A673 (cell line): Measurements from ENCODE around the gene KIAA0232. TPM values are rescaled to one million over a fixed set of nuclear protein-coding genes. Genes with fewer than 3 reads are reported as not detected.

Source experiments
- BruUV-seq: library from RNA; stranded (reverse); fragments of 400-500 nt; replicated peaks from 2 replicates; lab custom pipeline; 2021; lab: Mats Ljungman, UMichigan
- CTCF ChIA-PET: fragments of 300-600 bp; sonication (Branson Sonifier 250); formaldehyde crosslinking; loops from one replicate; lab custom pipeline; 2022; ENCODE audit warnings: antibody characterized with exemption; lab: Charles Lee
- POLR2A ChIA-PET: fragments of 300-600 bp; sonication (Branson Sonifier 250); formaldehyde crosslinking; loops from one replicate; lab custom pipeline; 2022; ENCODE audit warnings: antibody characterized with exemption; ENCODE audit not compliant: low non-redundant PET; lab: Charles Lee
- DNase-seq: peaks from one replicate; pipeline ENCODE4 v3.0.0-alpha.2; 2015; ENCODE audit warnings: low spot score
- H3K27ac ChIP-seq: fragments of 200-600 bp; sonication (generic); 2 replicates; pipeline ENCODE4 v1.5.1; 2016; ENCODE audit warnings: mixed run types, low read depth, mild to moderate bottlenecking, mixed read lengths, antibody characterized with exemption, low read length; ENCODE audit not compliant: poor library complexity, severe bottlenecking
- H3K27me3 ChIP-seq: fragments of 200-600 bp; sonication (generic); replicated peaks from 2 replicates; pipeline ENCODE4 v1.6.1; 2017; ENCODE audit warnings: mixed run types, low read depth, mild to moderate bottlenecking, mixed read lengths, antibody characterized with exemption, low read length; ENCODE audit not compliant: insufficient read depth, poor library complexity
- H3K36me3 ChIP-seq: fragments of 200-600 bp; sonication (generic); 2 replicates; pipeline ENCODE4 v1.6.1; 2016; ENCODE audit warnings: mixed run types, mild to moderate bottlenecking, mixed read lengths, antibody characterized with exemption, low read length; ENCODE audit not compliant: insufficient read depth, poor library complexity, severe bottlenecking
- H3K4me1 ChIP-seq: fragments of 200-600 bp; sonication (generic); 2 replicates; pipeline ENCODE4 v1.6.1; 2017; ENCODE audit warnings: mixed run types, mild to moderate bottlenecking, mixed read lengths, antibody characterized with exemption, low read length; ENCODE audit not compliant: insufficient read depth, poor library complexity, severe bottlenecking
- H3K4me3 ChIP-seq: fragments of 200-600 bp; sonication (generic); 2 replicates; pipeline ENCODE4 v1.5.1; 2016; ENCODE audit warnings: low read depth, mixed run types, mild to moderate bottlenecking, mixed read lengths, low read length; ENCODE audit not compliant: poor library complexity, severe bottlenecking
- H3K9me3 ChIP-seq: fragments of 200-600 bp; sonication (generic); 2 replicates; pipeline ENCODE4 v1.6.1; 2016; ENCODE audit warnings: mixed run types, low read depth, mild to moderate bottlenecking, mixed read lengths, antibody characterized with exemption, low read length; ENCODE audit not compliant: poor library complexity, severe bottlenecking
- CTCF ChIP-seq: fragments of 300-800, 200-600 bp; sonication (generic); conservative IDR thresholded peaks from 2 replicates; pipeline ENCODE4 v1.5.1; 2017; ENCODE audit warnings: low read depth, mild to moderate bottlenecking, antibody characterized with exemption, low read length, moderate library complexity, mixed read lengths
- EZH2 ChIP-seq: fragments of 200-600 bp; sonication (generic); IDR thresholded peaks from 2 replicates; pipeline ENCODE4 v1.6.1; 2017; ENCODE audit warnings: borderline replicate concordance, low read depth, mild to moderate bottlenecking, mixed read lengths, antibody characterized with exemption, low read length; ENCODE audit not compliant: poor library complexity, severe bottlenecking
- intact Hi-C: fragments of 100-400 bp; cut with micrococcal nuclease; formaldehyde crosslinking; loops from one replicate; pipeline ENCODE4 v1.10.0; 2022; ENCODE audit not compliant: unreplicated experiment
- total RNA-seq: library from RNA; stranded (reverse); gene quantifications from 2 replicates; pipeline ENCODE4 v1.2.3, GENCODE V29; 2021

Gene KIAA0232
- total RNA-seq, 1 experiment from 2014 or later: 30.2 TPM

GRCh38 chr4:6923507-6923906 lies 141.0 kb downstream of the KIAA0232 start:
- H3K27ac ChIP-seq: no peak overlapping the region
- TF ChIP-seq CTCF (no peak), EZH2 (no peak)
- intact Hi-C loops: no loop called here
- H3K36me3 ChIP-seq: peaks cover 15% of the 10 kb centered on the region
- H3K9me3 ChIP-seq: no peaks in the 10 kb centered on the region
- H3K4me1 ChIP-seq: peaks cover 10% of the 10 kb centered on the region
- no peak overlapping the region for H3K4me3 ChIP-seq
- no peak for DNase-seq
- BruUV-seq: no TSS peak
- CTCF ChIA-PET: no interaction called here
- POLR2A ChIA-PET: no interaction called here
- H3K27me3 ChIP-seq: no peaks in the 10 kb centered on the region

- Histone ChIP-seq H3K36me3 (peaks cover 15% of the 10 kb centered on the region), H3K4me3 (no peak overlapping the region), H3K27ac (no peak overlapping the region), H3K9me3 (no peaks in the 10 kb centered on the region), H3K27me3 (no peaks in the 10 kb centered on the region), H3K4me1 (peaks cover 7% of the 10 kb centered on the region)
- ChIA-PET CTCF (no interaction called here), POLR2A (no interaction called here)
- intact Hi-C loops: no loop called here
- no peak for TF ChIP-seq CTCF
- TF ChIP-seq EZH2: no peak
- no TSS peak for BruUV-seq
- no peak for DNase-seq
Observed at GRCh38 chr4:6924361-6924779, 141.8 kb downstream of the KIAA0232 start.

GRCh38 chr4:6925357-6925836 lies 142.9 kb downstream of the KIAA0232 start:
- Histone ChIP-seq H3K4me3 (no peak overlapping the region), H3K27ac (no peak overlapping the region), H3K4me1 (peaks cover 7% of the 10 kb centered on the region), H3K9me3 (no peaks in the 10 kb centered on the region), H3K36me3 (peaks cover 15% of the 10 kb centered on the region), H3K27me3 (no peaks in the 10 kb centered on the region)
- TF ChIP-seq EZH2: no peak
- no peak for TF ChIP-seq CTCF
- no peak for DNase-seq
- CTCF ChIA-PET: no interaction called here
- POLR2A ChIA-PET: no interaction called here
- BruUV-seq: no TSS peak
- intact Hi-C loops: no loop called here
